HepG2 (cell line): Measurements from ENCODE around the gene KIF6. TPM values are rescaled to one million over a fixed set of nuclear protein-coding genes. Genes with fewer than 3 reads are reported as not detected.

Experiments
- ATAC-seq: fragments of 200-7000 bp; cut with Tn5 transposase; 3 replicates; pipeline ENCODE4 v1.9.1; 2020; ENCODE audit warnings: mild to moderate bottlenecking, moderate library complexity
- BruUV-seq: library from RNA; stranded (reverse); fragments of 400-500 nt; replicated peaks from 2 replicates; lab custom pipeline; 2021; lab: Mats Ljungman, UMichigan
- CTCF ChIA-PET: fragments of 300-600 bp; formaldehyde crosslinking; extraction: SDS; loops from one replicate; lab custom pipeline; 2021; ENCODE audit warnings: low total read pairs, inconsistent platforms, low intra/inter-chr PET ratio; lab: Yijun Ruan, JAX
- POLR2A ChIA-PET: fragments of 350-600 bp; sonication (Branson Sonifier 250); formaldehyde crosslinking; loops from one replicate; lab custom pipeline; 2020; ENCODE audit warnings: antibody characterized with exemption, inconsistent platforms; lab: Yijun Ruan, JAX
- DNase-seq: peaks from one replicate; pipeline ENCODE4 v3.0.0-alpha.2; 2015; ENCODE audit warnings: low spot score
- FAIRE-seq: peaks from 3 replicates; lab custom pipeline; 2011; peaks lifted over from hg19 to GRCh38; lab: Jason Lieb, UNC
- H2AFZ ChIP-seq: one replicate; pipeline ENCODE4 v1.6.1; 2011; ENCODE audit warnings: low read length, inconsistent platforms
- H3K27ac ChIP-seq: fragments of 300-600 bp; 3 replicates; pipeline ENCODE4 v1.8.0; 2011; ENCODE audit warnings: mixed run types, mild to moderate bottlenecking, mixed read lengths, low read length, inconsistent platforms; ENCODE audit not compliant: insufficient read depth; ENCODE audit errors: extremely low read length
- H3K27me3 ChIP-seq, 2 experiments: fragments of 200-600 bp in 1 of 2; 2 replicates in 1 of 2; 3 replicates in 1 of 2; pipeline versions ENCODE4 v1.6.0 to v1.8.0; 2011; ENCODE audit warnings: low read length in 2 of 2, mild to moderate bottlenecking in 2 of 2, moderate library complexity in 2 of 2, inconsistent platforms in 1 of 2; ENCODE audit not compliant: insufficient read depth in 2 of 2, control insufficient read depth in 1 of 2
- H3K36me3 ChIP-seq, 2 experiments: fragments of 200-600 bp in 1 of 2; replicated peaks in 1 of 2; 2 replicates in 1 of 2; 3 replicates in 1 of 2; pipeline versions ENCODE4 v1.5.1 to v1.8.0; 2011; ENCODE audit warnings: low read length in 2 of 2, inconsistent platforms in 1 of 2; ENCODE audit not compliant: insufficient read depth in 2 of 2, control insufficient read depth in 1 of 2
- H3K4me1 ChIP-seq: 2 replicates; pipeline ENCODE4 v1.5.1; 2012; ENCODE audit warnings: low read length, inconsistent platforms; ENCODE audit not compliant: insufficient read depth
- H3K4me2 ChIP-seq: 2 replicates; pipeline ENCODE4 v1.6.0; 2011; ENCODE audit warnings: low read depth, low read length, inconsistent platforms
- H3K4me3 ChIP-seq, 3 experiments: fragments of 200-600 bp in 1 of 3; sonication (generic), shearing (Covaris generic) in 1 of 3; replicated peaks in 1 of 3; 2 replicates each; pipeline ENCODE4 v1.5.1; 2011 to 2016; ENCODE audit warnings: low read length in 3 of 3, inconsistent platforms in 2 of 3, low read depth in 2 of 3, mild to moderate bottlenecking in 2 of 3, control low read depth in 1 of 3, mixed read lengths in 1 of 3; ENCODE audit not compliant: insufficient read depth in 1 of 3
- H3K79me2 ChIP-seq: one replicate; pipeline ENCODE4 v1.6.1; 2011; ENCODE audit warnings: low read length, inconsistent platforms; ENCODE audit not compliant: insufficient read depth
- H3K9ac ChIP-seq: 2 replicates; pipeline ENCODE4 v1.6.0; 2011; ENCODE audit warnings: mild to moderate bottlenecking, low read depth, low read length, inconsistent platforms; ENCODE audit not compliant: insufficient read depth
- H3K9me3 ChIP-seq: 2 replicates; pipeline ENCODE4 v1.5.1; 2012; ENCODE audit warnings: mild to moderate bottlenecking, low read length
- H4K20me1 ChIP-seq: 2 replicates; pipeline ENCODE4 v1.6.0; 2011; ENCODE audit warnings: inconsistent platforms, mild to moderate bottlenecking, low read length, moderate library complexity; ENCODE audit not compliant: insufficient read depth
- CCDC6 ChIP-seq: sonication (generic); formaldehyde crosslinking; IDR thresholded peaks from 2 replicates; pipeline ENCODE4 v1.8.1; 2022; ENCODE audit warnings: mild to moderate bottlenecking, missing genetic modification reagents, moderate library complexity
- MLLT10 ChIP-seq: sonication (generic); formaldehyde crosslinking; IDR thresholded peaks from 2 replicates; pipeline ENCODE4 v1.4.0; 2020; ENCODE audit warnings: missing genetic modification reagents
- ZNF143 ChIP-seq: sonication (generic); formaldehyde crosslinking; IDR thresholded peaks from 2 replicates; pipeline ENCODE4 v1.4.0; 2020; ENCODE audit warnings: missing genetic modification reagents
- ZNF747 ChIP-seq: sonication (generic); formaldehyde crosslinking; IDR thresholded peaks from 2 replicates; pipeline ENCODE4 v1.8.1; 2023; ENCODE audit warnings: missing genetic modification reagents, mild to moderate bottlenecking, borderline replicate concordance
- WGBS: methylation state at CpG from one replicate; pipeline ENCODE4 v1.1.6; 2017; ENCODE audit warnings: low lambda C conversion rate; 5-methylcytosine and 5-hydroxymethylcytosine counted together
- in situ Hi-C: cut with HindIII; loops from 2 replicates; pipeline ENCODE4 v1.10.0; 2017; ENCODE audit warnings: low pct_unique_long_range_greater_than_20kb; ENCODE audit not compliant: extremely low pct_ligation_motif_present
- intact Hi-C: fragments of 100-400 bp; cut with micrococcal nuclease; formaldehyde crosslinking; loops from one replicate; pipeline ENCODE4 v1.10.0; 2022; ENCODE audit not compliant: unreplicated experiment
- polyA plus RNA-seq, 8 experiments: library from polyadenylated mRNA; depleted of rRNA in 3 of 8; stranded (reverse) in 7 of 8; unstranded in 1 of 8; fragments of >200 nt; fragmentation: Illumina TruSeq in 4 of 8; extraction: Trizol in 4 of 8; gene quantifications; 2 replicates each; pipeline versions ENCODE4 v1.2.1 to v1.2.3, GENCODE V29; 2011 to 2016; ENCODE audit warnings: low read depth in 4 of 8, missing spikeins in 1 of 8, mixed read lengths in 1 of 8; ENCODE audit not compliant: insufficient read depth in 1 of 8
- total RNA-seq, 5 experiments: library from RNA; depleted of rRNA; stranded (reverse); fragments of >200 nt; fragmentation: Illumina TruSeq; extraction: Trizol; gene quantifications; 2 replicates each; pipeline ENCODE4 v1.2.3, GENCODE V29; 2016; ENCODE audit warnings: low read depth in 1 of 5
- TF ChIP-seq, protein P1 (sequence below): fragments of 450-650 bp; IDR thresholded peaks from 2 replicates; pipeline ENCODE4 v1.6.1; 2016
- TF ChIP-seq, protein P2 (sequence below): IDR thresholded peaks from 2 replicates; pipeline ENCODE4 v1.6.1; 2018; ENCODE audit warnings: missing genetic modification reagents, mild to moderate bottlenecking, missing compliant biosample characterization
- TF ChIP-seq, protein P3 (sequence below): sonication (generic); formaldehyde crosslinking; IDR thresholded peaks from 2 replicates; pipeline ENCODE4 v1.5.1; 2020; ENCODE audit warnings: mild to moderate bottlenecking, missing genetic modification reagents, borderline replicate concordance

KIF6 gene
- total and polyA plus RNA-seq, 2 of the 13 experiments (the other 11 are each of a cell fraction or from before 2014, with no cell fraction given) = 0.04 to 0.27 TPM

DNA sequence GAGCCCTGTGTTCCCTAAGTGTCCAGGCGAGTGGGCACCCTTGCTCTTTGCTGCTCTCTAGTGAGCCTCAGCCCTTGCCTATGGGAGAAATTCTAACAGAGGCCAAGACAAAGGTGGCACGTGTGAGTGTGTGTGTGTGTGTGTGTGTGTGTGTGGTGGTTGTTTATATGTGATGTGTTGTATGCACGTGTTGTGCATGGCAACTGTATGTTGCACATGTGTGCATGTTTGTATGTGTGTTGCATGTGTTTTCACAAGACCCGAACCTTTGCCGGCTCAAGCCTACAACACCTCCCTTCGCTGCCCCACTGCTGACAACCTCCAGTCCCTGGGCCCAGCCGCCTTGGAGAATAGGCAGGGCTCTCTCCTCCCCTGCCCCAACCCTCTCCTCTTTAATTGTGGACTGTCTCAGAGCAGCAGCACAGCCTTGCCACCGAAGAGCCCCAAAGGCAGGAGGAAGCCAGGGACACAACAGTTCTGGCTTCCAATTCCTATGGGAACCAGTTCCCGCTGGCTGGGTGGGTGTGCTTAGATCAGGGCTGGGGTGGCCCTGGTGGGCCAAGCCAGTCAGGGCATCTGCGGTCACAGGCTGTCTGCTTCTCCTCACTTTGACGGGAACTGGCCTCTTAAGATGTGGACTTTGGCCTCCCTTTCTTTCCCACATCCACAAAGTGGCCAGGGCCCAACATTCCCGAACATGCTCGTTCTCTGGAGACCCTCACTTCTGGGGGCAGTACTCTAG, 405.4 kb downstream of the KIF6 start:
- 26% methylated on average over 12 of the region's 13 CpGs for WGBS
- POLR2A ChIA-PET = no interaction called here
- in situ Hi-C loops = no loop called here
- CTCF ChIA-PET = no interaction called here
- no peak for ATAC-seq
- Histone ChIP-seq H3K27ac (no peak overlapping the region), H3K9me3 (no peaks in the 10 kb centered on the region), H3K79me2 (no peaks in the 10 kb centered on the region), H4K20me1 (no peaks in the 10 kb centered on the region), H3K36me3 (no peaks in the 10 kb centered on the region), H3K4me3 (no peak overlapping the region), H3K4me1 (no peaks in the 10 kb centered on the region), H3K27me3 (peaks cover 2 to 14% of the 10 kb centered on the region in 2 experiments; a peak in 3 of 5 replicates), H3K4me2 (no peak overlapping the region), H2AFZ (no peak overlapping the region), H3K9ac (no peak overlapping the region)
- intact Hi-C loops = no loop called here
- TF ChIP-seq, protein P1, sequence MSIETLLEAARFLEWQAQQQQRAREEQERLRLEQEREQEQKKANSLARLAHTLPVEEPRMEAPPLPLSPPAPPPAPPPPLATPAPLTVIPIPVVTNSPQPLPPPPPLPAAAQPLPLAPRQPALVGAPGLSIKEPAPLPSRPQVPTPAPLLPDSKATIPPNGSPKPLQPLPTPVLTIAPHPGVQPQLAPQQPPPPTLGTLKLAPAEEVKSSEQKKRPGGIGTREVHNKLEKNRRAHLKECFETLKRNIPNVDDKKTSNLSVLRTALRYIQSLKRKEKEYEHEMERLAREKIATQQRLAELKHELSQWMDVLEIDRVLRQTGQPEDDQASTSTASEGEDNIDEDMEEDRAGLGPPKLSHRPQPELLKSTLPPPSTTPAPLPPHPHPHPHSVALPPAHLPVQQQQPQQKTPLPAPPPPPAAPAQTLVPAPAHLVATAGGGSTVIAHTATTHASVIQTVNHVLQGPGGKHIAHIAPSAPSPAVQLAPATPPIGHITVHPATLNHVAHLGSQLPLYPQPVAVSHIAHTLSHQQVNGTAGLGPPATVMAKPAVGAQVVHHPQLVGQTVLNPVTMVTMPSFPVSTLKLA = peak; percentile 98
- TF ChIP-seq MLLT10 (CRISPR knock-in tag) = no peak
- no peak for FAIRE-seq
- DNase-seq = no peak
- no TSS peak for BruUV-seq

DNA sequence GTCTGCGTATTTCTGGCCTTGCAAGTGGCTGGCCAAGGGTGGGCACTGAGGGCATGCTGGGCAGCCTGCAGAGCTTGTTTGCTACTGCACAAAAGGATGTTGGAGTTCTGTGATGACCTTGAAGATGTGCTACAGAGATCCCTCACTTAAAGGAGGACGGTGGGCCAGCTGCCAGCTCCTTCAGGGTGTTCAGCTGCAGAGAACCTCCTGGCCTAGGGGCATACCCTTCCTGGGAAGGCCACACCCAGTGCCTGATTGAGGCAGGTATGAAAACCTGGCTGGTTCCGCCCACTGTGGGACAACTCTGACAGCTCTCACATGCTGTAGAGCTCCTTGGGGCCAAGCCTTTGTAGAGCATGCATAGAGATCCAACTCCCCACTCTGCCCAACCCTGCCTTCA, 408.0 kb downstream of the KIF6 start:
- H2AFZ ChIP-seq = no peak overlapping the region
- no peaks in the 10 kb centered on the region for H3K36me3 ChIP-seq
- no TSS peak for BruUV-seq
- ATAC-seq = no peak
- ChIA-PET CTCF (no interaction called here), POLR2A (no interaction called here)
- no peak overlapping the region for H3K27ac ChIP-seq
- no peak overlapping the region for H3K4me2 ChIP-seq
- H3K4me1 ChIP-seq = no peaks in the 10 kb centered on the region
- H3K4me3 ChIP-seq = no peak overlapping the region
- H3K9me3 ChIP-seq = no peaks in the 10 kb centered on the region
- peaks cover 7 to 39% of the 10 kb centered on the region in 2 experiments; a peak in 4 of 5 replicates for H3K27me3 ChIP-seq
- no peak for DNase-seq
- no peaks in the 10 kb centered on the region for H4K20me1 ChIP-seq
- no peaks in the 10 kb centered on the region for H3K79me2 ChIP-seq
- H3K9ac ChIP-seq = no peak overlapping the region
- intact Hi-C loops = no loop called here
- FAIRE-seq = no peak
- in situ Hi-C loops = no loop called here
- 0% methylated on average over 2 of the region's 3 CpGs for WGBS
- TF ChIP-seq, protein P2, sequence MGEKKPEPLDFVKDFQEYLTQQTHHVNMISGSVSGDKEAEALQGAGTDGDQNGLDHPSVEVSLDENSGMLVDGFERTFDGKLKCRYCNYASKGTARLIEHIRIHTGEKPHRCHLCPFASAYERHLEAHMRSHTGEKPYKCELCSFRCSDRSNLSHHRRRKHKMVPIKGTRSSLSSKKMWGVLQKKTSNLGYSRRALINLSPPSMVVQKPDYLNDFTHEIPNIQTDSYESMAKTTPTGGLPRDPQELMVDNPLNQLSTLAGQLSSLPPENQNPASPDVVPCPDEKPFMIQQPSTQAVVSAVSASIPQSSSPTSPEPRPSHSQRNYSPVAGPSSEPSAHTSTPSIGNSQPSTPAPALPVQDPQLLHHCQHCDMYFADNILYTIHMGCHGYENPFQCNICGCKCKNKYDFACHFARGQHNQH (CRISPR knock-in tag) = no peak
- TF ChIP-seq ZNF143 (CRISPR knock-in tag) (no peak), CCDC6 (CRISPR knock-in tag) (no peak), ZNF747 (CRISPR knock-in tag) (no peak)
- TF ChIP-seq, protein P3, sequence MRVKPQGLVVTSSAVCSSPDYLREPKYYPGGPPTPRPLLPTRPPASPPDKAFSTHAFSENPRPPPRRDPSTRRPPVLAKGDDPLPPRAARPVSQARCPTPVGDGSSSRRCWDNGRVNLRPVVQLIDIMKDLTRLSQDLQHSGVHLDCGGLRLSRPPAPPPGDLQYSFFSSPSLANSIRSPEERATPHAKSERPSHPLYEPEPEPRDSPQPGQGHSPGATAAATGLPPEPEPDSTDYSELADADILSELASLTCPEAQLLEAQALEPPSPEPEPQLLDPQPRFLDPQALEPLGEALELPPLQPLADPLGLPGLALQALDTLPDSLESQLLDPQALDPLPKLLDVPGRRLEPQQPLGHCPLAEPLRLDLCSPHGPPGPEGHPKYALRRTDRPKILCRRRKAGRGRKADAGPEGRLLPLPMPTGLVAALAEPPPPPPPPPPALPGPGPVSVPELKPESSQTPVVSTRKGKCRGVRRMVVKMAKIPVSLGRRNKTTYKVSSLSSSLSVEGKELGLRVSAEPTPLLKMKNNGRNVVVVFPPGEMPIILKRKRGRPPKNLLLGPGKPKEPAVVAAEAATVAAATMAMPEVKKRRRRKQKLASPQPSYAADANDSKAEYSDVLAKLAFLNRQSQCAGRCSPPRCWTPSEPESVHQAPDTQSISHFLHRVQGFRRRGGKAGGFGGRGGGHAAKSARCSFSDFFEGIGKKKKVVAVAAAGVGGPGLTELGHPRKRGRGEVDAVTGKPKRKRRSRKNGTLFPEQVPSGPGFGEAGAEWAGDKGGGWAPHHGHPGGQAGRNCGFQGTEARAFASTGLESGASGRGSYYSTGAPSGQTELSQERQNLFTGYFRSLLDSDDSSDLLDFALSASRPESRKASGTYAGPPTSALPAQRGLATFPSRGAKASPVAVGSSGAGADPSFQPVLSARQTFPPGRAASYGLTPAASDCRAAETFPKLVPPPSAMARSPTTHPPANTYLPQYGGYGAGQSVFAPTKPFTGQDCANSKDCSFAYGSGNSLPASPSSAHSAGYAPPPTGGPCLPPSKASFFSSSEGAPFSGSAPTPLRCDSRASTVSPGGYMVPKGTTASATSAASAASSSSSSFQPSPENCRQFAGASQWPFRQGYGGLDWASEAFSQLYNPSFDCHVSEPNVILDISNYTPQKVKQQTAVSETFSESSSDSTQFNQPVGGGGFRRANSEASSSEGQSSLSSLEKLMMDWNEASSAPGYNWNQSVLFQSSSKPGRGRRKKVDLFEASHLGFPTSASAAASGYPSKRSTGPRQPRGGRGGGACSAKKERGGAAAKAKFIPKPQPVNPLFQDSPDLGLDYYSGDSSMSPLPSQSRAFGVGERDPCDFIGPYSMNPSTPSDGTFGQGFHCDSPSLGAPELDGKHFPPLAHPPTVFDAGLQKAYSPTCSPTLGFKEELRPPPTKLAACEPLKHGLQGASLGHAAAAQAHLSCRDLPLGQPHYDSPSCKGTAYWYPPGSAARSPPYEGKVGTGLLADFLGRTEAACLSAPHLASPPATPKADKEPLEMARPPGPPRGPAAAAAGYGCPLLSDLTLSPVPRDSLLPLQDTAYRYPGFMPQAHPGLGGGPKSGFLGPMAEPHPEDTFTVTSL (CRISPR knock-in tag) = no peak
